ENCODE measurements around the gene PANK4.

Gene PANK4

DNA sequence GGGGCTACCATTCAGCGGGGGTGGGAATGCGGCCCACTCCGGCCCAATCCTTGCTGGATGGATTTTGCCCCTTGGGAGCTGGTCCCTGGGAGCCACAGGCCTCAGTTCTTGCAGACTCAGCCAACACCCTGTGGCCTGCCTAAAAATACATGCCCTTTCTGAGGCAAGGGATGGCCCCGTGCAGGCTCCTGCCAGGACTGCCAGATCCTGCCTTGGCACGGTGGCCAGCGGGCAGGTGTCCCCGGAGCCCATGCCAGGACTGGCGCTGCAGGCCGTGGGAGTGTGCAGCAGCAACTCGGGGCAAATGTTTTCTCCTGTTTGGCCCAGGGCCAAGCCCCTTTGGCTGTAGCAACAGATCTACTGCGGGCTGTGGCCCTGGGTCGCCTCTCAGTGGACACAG lies 1.6 kb upstream of the PANK4 start:
- DNase-seq = no peak

DNA sequence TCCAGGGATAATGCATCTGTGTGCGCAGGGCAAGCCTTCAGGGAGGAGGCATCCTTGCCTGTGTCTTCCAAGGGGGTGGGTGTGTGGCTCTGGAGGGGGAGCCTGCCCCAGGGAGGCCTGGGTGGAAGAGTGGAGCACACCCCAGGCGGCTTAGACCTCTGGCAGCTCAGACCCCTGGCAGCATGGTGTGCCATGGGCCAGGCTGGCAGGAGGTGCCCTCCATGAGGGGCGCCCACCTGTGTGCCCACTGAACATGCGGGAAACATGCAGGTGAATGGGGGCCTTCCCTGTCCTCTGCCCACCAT lies 1.1 kb upstream of the PANK4 start:
- DNase-seq = no peak

DNA sequence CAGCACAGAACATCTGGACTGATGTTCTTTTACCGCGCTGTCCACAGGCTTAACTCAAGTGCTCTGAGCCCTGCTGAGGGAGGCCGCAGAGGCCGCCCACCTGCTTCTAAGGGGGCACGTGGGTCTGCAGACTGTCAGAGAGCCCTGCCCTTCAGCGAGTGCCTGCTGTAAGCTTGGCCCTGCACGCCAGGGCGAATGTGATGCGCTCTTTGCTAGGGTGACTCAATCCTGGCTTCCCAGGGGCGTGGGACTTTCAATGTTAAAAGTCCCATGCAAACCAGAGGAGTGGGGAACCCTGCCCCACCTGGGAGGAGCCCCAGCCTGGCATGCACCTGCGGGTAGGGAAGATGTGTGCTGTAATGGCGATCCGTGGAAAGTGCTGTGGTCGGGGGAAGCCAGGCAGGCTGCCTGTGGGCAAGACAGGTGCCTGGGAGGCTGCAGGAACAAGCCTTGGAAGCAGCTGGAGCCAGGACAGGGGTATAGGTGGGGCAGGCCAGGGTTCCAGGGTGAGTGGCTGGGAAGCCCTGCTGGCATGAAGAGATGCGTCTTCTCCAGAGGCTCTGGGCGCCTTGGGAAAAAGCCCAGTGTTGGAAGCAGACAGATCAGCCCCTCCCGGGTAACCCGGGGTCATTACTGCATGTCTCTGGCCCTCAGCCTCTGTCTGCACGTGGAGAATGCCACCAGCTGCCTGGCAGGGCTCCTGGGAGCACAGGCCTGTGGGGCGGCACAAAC lies 594 bp upstream of the PANK4 start:
- peak; percentile 74 for DNase-seq

DNA sequence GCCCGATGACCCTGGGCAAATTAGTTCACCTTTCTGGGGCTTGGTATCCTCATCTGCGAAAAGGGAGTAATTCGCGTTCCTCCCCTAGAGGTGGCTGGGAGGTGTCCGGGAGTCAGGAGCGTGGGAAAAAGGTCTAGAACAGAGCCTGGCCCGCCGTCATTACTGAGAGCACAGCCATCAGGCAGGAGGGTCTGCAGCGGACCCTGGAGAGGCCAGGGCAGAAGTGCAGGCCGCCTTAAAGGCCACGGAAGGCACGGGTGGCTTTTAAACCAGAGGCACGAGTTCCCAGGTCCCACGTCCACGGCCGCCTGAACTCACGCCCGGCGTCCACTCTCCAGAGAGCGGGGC lies 850 bp downstream of the PANK4 start:
- DNase-seq = no peak

DNA sequence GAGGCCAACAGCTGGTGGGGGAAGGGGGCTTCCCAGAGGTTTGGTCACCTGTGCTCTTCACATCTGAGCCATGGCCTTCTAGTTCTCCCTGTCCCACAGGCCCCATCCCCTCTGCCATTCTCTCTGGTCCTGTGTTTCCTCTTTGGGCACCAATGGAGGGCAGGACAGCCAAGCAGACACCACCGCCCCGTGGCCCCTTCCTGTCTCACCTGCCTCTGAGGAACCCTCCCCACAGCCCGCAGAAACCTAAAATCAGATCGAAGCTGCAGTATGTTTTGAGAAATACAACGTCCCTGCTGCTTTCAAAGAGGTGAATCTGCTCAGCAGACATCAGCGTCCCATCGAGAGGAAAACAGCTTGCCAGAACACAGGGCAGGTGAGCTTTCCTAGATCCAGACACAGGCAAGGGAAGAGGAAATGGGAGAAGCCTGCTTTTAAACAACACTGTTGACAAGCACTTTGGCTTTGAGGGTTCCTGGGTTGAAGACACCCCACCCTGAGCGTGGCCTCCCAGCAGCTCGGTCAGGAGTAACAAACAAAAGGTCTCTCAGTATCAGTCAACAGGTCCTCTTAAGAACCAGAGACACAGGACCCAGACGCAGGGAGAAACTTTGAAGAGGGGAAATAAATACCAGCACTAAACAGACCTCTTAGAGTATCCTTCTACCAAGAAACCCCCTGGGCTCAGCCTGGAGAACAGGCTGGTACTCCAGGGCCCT lies 2.3 kb downstream of the PANK4 start:
- peak; percentile 41 for DNase-seq

DNA sequence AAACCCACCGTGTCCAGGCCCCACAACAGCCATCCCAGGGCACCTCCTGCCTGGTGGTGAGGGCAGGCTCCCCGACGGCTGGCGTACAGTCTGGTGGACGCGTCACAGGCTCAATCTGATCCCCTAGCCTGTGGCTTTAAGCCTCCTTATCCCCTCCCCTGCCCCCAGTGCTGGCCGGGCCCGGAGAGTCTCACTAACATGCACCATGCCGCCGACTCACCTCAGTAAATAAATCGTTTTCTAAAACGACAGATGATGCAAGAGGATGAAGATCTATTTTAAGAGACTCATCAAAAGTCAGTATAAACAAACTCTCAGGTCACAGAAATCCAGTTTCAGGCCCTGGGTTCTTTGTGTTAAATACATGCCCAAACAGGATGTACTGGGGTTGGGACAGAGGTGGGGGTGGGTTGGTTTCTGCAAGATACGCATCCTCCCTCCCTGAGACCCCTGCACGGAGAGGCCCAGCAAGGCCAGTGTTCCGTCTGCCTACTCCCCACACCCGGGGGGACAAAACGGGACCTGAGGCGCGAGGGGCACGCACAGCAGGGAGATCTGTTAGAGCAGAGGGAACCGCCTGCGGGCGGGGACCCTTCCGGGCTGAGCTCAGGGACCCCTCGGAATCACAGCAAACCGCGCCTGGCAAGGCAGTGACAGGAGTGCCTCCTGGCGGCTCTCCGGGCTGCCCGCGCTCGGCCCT lies 3.1 kb downstream of the PANK4 start:
- peak; percentile 32 for DNase-seq

DNA sequence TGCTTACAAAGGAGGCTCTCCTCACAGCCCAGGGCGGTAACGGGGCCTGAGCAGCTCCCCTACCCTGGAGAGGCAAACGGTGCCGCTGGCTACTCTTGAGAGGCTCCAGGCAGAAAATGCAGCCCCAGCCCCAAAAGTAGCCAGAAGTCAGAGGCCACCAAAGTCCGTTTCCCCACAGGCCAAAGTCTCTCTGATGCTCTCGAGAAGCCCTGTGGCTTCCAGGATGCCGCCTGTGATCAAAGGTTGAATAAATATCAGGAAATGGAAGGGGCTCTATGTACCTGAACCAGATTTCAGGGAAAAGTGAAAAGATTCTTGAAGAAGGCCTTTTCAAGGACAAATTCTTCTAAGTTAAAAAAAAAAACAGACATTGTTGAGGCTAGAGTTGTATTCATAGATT lies 4.2 kb downstream of the PANK4 start:
- no peak for DNase-seq

DNA sequence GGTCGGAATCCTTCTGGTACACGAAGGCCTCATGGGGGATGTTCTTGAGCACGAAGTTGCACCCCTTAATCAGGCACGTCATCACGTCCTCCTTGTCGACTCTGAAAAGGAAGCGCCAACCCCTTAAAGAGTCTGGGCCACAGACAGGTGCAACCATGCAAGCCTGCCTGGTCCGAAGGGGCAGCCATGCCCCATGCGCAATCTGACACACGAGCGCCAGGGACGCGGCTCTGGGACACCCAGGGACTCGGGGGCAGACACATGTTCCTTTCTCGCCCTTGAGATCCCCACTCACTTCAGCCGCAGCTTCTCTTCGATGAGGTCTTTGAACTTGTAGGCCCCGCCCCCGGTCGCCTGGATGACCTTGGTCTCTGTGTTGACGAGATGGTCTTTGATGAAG lies 5.6 kb downstream of the PANK4 start:
- no peak for DNase-seq

DNA sequence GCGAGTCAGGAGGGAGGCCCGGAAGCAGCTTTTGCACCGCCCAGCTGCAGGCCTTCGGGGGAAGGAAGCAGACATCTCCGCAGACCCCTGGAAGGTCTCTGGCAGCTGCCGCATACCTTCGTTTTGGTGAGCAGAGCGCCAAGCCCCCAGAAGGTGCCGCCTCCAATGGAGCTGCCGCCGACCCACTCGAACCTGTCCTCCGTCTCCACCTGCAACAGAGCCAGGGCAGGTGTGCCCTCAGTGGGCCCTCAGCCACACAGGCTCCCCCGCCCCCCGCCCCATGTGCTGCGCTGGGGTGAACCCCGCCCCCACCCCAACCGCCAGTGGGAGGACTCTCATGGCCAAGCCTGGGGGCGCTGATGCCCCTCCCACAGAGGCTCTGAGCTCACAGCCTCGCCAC lies 6.2 kb downstream of the PANK4 start:
- no peak for DNase-seq

DNA sequence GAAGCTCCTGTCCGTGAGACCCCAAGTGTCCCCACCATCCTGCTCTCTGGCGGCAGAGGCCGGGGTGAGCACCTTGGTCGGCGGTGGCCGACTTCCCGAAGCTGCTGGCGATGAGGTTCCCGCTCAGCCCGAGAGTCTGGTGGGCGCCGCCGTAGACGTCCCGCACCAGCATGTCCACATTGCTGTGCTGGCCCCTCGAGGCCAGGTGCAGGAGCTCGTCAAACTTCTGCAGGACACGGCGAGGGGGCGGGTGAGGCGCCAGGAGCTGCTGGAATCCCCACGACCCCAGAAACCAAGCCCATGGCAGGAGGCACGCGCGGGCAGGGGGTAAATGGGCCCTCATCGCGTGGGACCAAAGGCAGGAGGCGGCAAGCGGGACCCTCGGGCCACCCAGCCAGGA lies 6.7 kb downstream of the PANK4 start:
- DNase-seq = no peak

DNA sequence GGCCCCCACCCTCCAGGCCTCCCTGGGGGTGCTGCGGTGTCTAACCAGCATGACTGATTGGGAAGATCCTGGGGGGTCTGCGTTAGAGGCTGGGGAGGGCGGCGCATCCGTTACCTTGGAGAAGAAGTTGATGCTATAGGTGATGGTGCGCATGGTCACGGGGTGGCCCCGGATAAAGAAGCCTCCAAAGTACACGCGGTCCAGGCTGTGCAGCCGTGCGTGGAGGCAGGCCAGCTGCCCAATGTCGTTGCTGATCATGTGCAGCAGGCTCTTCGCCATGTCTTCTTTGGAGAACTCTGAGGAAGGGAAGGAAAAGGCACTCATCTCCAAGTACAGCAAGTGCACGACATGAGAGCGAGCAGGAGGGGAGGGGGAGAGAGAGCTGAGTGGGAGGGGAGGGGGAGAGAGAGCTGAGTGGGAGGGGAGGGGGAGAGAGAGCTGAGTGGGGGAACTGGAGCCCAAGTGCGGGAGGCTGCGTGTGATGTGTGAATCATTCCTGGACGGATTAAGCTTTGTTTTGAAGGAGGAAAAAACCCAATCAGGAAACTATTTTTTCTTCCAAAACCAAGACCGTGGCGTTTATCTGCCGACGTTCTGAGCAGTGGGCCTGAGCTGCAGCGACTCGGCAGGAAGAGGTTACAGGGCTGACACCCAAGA lies 7.2 kb downstream of the PANK4 start:
- no peak for DNase-seq

DNA sequence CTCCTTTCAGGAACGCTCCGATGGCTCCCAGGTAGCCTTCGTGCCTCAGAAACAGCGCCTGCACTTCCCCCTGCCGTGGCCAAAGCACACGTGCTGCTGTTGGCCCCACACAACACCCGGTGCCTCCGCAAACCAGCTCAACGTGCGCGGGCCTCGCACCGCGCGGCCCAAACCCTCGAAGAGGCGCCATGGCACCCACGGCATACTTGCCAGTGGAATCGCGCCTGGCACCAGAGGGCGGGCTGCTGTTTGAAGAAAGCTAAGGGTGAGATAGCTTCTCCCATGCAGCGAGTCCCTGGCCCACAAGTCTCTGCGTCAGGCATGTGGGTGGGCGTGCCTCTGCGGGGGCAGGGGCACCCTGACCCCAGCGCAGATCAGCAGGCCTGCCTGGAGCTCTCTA lies 7.9 kb downstream of the PANK4 start:
- DNase-seq = no peak

DNA sequence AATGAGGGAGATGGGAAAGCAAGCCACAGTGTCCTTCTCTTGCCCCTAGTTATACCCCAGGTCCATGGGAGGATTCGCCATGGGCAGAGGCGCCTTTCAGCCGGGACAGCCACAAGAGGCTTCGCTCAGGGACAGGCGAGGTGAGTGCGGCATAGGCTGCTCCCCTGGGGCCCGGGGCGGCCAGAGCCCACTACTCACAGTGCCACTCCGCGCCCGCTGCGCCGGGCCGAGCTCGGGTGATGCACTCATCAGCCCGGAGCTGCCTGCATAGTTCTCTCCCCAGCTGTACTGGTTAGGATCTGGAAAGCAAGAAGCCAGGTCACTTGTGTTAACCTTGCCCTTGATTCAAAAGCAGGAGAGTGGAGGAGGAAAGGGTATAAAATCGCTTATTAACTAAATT lies 8.4 kb downstream of the PANK4 start:
- DNase-seq = no peak

DNA sequence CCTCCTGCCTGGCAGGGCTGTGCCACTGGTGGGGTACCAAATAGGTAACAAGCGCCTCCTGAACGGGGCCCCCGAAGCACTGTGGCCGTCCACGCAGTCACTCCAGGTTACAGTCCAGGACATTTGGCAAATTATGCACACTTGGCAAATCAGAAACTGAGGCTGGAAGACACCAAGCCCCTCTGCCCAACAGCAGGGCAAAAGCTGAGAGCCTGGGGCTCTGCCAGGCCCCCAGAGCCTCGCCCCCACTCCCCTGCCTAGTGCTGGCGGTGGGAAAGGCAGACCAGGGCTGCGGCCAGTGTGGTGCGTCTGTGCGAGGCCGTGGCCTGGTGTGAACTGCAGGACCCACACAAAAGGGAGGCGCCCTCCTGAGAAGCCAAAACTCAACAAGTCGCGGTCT lies 9.4 kb downstream of the PANK4 start:
- DNase-seq = no peak

DNA sequence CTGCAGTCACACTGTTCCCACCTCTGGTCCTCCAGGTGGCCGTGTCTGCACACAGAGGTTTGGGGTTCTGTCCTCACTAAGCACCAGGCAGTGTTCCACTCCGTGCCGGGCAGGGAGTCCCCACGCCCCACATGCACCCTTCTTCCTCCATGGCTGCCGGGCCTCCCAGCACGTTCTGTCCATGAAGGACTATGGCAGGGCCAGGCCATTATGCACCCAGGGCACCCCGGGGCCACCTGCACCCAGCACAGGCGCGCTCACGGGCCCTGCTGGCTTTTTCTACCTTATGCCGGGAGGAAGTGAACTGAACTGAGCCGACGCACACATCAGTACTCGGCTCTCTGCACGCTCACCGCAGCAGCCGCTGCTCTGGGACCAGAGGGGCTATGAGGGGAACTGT lies 10.3 kb downstream of the PANK4 start:
- no peak for DNase-seq

DNA sequence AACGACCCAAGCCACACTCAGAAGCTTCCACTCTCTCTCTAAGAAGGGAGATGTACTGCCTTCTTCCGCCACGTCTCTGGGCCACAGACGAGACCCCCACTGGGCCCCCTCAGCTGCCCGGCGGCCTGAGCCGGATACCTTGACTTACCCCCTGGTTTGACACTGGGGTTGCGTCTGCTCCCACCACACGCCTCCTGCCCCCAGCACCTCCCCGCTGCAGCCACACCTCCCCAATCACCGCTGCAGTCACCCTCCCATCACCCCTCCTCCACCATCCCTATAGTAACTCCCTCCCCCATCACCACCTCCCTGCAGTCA lies 10.7 kb downstream of the PANK4 start:
- no peak for DNase-seq

DNA sequence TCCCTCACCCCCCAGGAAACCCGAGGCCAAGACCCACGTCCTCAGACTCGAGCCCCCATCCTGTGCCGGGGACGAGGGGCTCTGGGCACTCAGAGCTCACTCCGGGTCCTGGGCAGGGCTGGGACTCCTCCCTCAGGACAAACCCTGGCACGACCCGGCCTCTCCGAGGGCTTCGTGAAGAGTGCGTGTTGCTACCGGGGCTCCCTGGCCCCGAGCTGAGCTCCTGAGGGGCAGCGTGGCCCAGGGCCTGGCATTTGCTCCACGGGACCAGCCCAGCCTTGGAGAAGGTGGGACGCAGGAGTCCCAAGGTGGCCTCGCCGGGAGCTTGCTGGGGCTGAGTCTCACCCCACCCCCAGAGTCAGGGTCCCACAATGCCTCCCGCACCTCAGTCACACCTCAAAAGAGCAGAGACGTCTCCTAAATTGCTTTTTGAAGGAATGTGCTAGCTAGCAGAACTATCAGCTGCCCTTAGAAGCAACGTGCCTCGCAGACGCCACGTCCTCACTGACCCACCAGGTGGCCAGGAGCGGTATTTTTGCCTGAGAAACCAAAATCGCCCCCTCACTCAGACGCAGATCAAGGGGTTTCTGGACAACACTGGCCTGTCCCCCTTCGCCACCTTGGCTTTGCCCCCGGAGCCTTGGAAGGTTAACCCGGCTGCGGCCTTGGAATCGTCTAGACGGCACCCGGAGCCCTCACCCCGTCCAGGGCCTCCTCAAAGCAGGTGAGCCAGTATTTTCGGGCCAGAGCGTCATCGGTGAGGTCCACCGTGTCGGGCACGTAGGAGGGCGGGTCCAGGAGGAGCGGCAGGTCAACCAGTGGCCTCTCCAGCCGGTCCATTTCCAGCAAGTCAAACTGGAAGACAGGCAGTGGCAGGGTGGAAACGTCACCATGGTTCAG lies 11.3 kb downstream of the PANK4 start:
- no peak for DNase-seq

DNA sequence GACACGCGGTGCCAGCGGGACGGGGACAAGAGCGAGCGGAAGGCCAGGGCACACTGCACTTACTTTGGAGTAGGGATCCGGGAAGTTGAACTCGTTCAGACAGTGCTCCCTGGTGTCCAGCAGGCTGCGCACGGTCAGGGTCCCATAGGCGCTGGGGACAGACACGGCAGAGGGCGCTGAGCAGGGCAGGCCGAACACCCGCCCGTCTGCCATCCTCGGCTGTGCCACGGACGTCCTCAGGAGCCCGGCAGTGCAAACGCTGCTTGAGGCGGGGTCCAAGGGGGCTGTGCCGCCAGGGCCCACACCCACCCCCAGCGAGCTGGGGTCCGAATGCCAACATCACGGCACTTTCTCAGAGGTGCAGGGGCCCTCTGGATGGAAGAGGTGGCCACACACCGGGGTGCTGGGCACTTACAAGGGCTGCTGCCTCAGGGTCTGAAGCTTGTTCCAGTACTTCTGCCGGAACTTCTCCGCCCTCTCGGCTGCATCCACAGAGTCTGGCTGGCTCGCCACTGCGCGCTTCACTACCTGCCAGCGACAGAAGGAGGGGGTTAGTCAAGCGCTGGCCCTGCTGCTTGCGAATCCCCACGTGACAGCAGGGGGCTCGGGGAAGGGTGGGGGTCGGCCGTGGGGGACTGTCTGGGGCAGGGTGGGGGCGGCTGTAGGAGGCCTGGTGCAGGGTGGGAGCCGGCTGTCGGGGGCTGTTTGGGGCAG lies 12.3 kb downstream of the PANK4 start:
- no peak for DNase-seq

DNA sequence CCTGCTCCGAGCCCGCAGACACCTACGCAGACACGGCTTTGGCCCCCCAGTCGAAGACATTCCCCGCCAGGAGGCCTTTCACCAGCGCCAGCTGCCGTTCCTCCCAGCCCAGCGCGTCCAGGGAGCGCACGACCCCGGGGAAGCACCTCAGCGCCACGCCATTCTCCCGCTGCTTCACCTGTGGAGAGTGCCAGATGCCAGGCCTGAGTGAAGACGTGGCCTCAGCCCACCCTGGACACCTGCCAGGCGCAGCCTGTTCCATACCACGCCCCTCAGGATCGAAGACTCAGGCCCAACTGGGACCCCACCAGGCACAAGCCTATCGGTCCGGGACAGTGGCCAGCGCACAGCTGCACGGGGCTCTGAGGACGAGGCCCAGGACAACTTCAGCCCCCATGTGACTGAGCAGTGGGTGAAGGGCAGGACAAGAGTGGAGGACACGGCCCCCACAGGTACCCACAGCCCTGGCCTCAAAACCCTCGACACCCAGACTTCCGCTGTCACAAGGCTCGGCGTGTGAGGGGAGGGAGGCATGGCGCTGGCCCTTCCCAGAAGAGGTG lies 13.5 kb downstream of the PANK4 start:
- DNase-seq = no peak

DNA sequence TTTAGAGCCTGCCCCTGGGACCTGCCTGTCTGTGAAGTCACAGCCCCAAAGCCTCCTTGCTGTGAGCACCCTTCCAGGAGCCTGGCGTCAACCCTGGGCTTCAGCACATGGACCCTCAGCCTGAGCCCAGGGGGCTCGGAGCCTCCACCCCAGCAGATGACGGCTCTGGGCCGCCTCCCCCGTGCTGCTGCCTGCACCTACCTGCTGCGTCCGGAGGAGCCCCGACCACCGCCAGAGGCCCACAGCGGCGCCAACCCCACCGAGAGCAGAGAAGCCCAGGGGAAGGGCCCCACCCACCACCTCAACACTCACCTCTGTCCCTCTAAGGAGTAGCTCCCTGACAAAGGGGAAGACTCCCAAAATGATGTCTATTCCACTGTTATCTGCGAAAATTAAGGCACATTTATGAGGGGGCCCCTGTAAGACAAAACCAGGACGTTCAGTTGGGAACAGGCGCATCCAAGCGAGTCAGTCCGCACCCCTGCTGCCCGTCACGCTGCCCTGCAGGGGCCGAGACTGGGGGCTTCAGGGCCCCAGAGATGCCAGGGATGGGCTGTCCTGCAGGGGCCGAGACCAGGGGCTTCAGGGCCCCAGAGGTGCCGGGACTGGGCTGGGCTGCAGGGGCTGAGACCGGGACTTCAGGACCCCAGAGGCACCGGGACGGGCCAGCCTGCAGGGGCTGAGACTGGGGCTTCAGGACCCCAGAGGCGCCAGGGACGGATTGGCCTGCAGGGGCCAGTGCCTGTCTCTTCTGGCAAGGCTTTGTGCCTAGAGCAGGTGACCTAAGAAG lies 15.8 kb downstream of the PANK4 start:
- no peak for DNase-seq

DNA sequence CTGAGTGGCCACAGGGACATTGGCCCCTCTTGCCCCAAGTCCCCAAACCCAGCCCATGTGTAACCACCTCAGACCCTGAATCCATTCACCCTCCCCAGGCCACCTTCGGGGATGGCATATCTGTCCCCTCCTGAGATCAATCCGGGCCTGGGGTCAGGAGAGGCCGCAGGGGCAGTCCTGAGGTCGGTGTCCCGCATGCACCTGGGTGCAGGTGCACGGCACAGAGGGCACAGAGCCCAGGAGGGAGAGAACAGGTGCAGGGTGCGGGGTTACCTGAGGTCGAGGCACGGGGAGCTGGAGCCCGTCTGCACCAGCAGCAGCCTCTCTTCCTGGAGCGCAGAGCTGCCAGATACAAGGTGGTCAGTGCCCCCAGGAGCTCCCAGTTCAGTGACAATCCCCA lies 16.8 kb downstream of the PANK4 start:
- DNase-seq = no peak
